Posterior cingulate gyrus (tissue), 11 donors: ENCODE measurements around the gene AIFM2.
A peak's percentile ranks its signal among the peaks of the same experiment; 100 is the strongest.
"Not testable (repeated sequence)": the region's sequence is repeated elsewhere in the genome, so short reads cannot be mapped to it uniquely, and the experiment has no call there.

ENCODE experiments used
- DNase-seq, 10 donors: peaks; one replicate each; pipeline versions ENCODE4 v3.0.0 to v3.0.0-alpha.2; 2020 to 2021; ENCODE audit warnings: mixed read lengths in 3 of 10
- intact Hi-C: fragments of 100-400 bp; cut with DNase I; formaldehyde crosslinking; loops from one replicate; pipeline ENCODE4 v1.15.1; 2023

Gene AIFM2

DNA sequence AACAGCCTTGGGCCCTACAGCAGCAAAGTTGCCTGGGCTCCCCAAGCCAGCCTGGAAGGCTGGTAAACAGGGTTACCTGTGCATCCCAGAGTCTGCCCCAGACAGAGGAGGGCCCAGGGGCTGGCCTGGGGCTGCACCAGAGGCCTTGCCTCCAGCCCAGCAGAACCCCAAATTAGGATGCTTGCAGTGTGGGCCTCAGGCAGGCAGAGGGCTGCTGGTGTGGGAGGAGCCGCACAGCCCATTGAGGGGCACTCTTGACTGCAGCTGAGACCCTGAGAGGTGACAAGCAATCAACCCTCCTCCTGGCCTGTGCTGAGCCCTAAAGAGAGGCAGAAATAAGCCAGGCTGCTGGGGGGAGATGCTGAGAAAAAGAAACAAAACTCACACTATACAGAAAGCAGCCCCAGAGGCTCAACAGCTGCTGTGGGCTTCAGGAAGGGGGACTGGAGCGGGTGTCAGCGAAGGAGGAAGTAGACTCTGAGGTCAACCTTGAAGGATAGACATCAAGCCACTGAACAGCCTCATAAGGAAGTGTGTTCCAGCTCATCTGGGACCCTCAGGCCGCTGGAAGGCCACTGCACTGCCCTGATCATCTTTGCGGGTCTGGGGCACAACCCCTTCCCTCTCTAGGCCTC lies 6.6 kb downstream of the AIFM2 start:
- intact Hi-C loops = no loop called here
- peak in 1 of 10 donors; percentile 44 for DNase-seq

DNA sequence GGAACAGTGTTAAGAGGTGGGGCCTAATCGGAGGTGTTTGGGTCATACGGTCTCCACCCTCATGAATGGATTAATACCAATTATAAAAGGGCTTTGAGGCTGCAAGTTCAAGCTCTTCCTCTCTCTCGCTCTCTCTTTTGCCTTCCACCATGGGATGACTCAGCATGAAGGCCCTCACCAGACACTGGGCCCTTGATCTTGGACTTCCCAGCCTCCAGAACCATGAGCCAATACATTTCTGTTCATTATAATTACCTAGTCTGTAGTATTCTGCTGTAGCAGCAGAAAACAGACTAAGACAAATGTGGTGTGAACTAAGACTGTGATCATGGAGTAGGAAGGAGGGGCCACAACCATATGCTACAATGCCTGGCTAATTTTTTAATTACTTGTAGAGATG lies 7.7 kb downstream of the AIFM2 start:
- intact Hi-C loops = no loop called here
- no peak for DNase-seq

DNA sequence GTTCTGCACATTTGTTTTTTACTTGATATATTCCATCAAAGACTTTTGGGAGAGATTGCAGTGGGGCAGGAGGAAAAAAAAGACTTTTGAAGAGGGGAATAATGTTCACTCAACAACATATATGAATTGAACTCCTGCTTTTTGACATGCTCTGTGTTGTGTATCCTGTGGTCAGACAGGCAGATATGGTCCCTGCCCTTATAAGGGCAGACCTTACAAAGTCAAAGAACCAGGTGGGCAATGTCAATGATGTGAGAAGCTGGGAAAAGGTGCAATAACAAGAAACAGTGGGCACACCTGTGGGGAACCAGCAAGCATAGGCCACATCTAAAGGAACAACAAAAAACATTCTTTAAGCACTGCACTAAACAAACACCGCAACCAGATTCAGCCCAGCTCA lies 8.2 kb downstream of the AIFM2 start:
- intact Hi-C loops = no loop called here
- no peak for DNase-seq

DNA sequence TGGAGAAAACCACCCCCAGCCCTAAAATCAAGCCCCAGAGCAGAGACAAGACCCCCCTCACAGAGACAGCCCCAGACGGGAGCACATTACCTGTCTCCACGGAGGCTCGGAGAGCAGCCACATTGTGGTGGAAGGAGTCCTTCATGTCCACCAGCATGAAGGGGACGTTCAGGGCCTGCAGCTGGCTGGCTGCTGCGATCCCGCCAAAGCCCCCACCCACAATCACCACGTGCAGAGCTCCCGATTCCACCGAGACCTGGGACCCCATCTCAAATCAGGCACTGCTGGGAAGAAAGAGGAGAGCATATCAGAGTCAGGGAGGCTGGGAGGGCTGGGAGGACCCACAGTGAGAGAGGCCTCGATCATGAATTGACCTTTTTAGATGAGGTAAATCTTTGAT lies 8.8 kb downstream of the AIFM2 start:
- DNase-seq = peak in 1 of 10 donors; percentile 59
- intact Hi-C loops = no loop called here

DNA sequence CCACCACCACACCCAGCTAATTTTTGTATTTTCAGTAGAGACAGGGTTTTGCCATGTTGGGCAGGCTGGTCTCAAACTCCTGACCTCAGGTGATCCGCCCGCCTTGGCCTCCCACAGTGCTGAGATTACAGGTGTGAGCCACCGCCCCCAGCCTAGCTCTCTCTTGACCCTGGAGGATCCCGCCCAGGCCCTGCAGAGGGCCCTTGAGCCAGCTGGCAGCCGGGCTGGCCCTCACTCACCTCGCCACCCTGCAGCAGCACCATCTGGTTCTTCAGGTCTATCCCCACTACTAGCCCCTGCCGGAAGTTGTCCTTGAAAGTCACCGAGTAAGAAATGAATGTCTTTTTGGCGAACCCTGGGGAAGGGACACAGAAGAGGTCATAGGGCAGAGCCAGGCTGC lies 9.5 kb downstream of the AIFM2 start:
- intact Hi-C loops = not testable (repeated sequence)
- DNase-seq = peak in 1 of 10 donors; percentile 62

DNA sequence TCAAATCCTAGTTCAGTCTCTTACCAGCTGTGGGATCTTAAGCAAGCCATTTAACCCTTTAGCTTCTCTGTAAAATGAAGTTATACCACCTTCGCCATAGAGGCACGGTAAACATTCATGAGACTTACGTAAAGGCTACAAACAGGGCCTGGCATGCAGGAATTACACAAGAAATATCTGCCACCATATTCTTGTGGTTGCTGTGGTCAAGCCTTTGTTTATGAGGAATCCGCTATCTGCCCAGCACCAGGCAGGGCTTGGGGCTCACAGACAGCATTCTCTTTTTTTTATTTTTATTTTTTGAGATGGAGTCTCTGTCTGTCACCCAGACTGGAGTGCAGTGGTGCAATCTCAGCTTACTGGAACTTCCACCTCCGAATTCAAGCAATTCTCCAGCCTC lies 9.9 kb downstream of the AIFM2 start:
- peak in 1 of 10 donors; percentile 6 for DNase-seq

DNA sequence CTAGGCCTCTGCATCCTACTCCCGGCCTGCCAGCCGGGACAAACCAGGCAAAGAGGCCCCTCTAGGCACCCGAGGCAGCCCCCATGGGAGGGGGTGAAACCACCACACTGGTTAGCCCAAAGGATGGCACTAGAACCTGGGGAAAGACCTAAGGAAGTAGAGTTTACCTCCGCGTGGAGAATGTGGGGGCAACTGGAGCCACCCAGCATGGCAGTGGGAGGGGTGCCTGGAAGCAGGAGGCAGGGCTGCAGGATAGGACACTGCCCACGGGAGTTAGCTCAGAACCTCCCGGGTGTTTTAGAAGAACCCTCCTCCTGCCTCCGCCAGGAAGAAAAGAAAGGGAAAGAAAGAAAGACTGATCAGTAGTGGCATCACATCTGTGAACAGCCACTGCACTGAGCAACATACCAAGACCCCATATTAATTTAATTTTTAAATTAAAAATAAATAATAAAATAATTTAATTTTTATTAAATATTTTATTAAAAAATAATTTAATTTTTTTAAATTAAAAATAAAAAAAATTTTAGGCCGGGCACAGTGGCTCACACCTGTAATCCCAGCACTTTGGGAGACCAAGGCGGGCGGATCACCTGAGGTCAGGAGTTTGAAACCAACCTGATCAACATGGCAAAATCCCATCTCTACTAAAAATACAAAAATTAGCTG lies 11.2 kb downstream of the AIFM2 start:
- intact Hi-C loops = no loop called here

More for the DNA sequence above, 9.9 kb downstream of the AIFM2 start:
- intact Hi-C loops = no loop called here

DNA sequence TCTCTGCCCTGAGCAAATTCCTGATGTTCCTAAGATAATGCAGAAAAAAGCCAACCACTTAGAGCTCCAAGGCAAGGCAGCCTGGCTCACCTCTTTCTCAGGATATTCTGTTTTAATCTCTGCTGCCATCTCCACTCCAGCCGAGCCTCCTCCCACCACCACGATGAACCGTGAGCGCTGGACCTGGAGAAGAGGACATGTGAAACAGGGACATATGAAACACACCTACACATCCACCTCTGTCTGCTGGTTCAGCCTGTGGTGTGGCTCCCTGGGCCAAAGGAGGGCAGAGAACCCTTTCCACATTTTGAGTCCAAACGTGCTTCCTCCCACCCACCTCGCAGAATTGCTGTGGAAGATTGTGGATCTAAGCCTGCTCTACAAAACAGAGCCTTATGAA lies 12.2 kb downstream of the AIFM2 start:
- DNase-seq = peak in 1 of 10 donors; percentile 79
- intact Hi-C loops = no loop called here

More for the DNA sequence above, 11.2 kb downstream of the AIFM2 start:
- DNase-seq = peak in 2 of 10 donors; percentile 6 to 43

DNA sequence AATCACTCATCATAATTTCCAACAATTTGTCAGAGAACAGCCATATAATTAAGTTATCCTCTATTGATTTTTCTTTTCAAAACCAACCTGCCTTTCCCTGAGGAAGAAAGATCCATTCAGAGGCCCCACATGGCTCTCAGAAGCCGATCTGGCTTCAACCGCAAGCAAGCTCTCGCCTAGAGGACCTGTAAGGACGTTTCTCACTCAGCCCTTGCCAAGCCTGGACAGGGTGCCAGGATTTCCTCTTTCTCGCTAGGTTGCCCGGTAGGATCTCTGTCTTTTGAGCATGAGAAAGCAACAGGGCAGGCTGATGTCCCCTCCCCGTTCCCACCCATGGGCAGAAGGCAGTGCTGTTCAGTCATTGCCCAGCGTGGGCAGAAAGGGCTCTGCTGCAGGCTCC lies 13.0 kb downstream of the AIFM2 start:
- peak in 1 of 10 donors; percentile 41 for DNase-seq

DNA sequence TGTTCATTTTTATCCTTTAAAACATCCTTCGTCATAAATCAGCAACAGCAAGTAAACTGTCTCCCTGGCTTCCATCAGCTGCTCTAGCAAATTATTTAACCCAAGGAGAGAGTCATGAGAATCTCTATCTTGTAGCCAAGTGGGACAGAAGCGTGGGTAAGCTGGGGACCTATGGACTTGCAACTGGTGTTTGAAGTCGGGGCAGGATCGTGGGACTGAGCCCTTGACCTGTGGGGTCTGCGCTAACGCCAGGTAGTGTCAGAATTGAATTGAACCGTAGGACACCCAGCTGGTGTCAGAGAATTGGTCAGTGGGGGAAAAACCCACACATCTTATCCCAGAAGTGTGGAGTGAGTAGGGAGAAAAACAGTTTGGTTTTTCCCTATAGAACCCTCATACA lies 13.4 kb downstream of the AIFM2 start:
- intact Hi-C loops = no loop called here
- DNase-seq = no peak

More for the DNA sequence above, 13.0 kb downstream of the AIFM2 start:
- intact Hi-C loops = no loop called here

DNA sequence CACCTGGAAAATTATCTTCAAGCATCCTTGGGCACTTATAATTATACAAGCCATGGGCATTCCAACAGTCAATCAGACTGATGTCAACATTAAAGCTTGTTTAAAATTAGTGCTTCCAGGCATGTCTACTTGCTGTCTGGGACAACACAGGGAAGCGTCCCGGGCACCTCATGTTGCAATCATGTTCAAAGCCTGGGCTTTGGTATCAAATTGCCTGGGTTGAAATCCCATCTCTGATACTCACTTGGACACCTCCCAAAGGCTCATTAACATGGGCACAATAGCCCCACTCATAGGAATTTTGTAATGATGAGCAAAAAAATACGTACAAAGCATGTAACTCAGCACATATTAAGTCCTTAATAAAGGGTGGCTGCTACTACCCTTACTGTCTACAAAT lies 14.4 kb downstream of the AIFM2 start:
- no peak for DNase-seq
- intact Hi-C loops = no loop called here

DNA sequence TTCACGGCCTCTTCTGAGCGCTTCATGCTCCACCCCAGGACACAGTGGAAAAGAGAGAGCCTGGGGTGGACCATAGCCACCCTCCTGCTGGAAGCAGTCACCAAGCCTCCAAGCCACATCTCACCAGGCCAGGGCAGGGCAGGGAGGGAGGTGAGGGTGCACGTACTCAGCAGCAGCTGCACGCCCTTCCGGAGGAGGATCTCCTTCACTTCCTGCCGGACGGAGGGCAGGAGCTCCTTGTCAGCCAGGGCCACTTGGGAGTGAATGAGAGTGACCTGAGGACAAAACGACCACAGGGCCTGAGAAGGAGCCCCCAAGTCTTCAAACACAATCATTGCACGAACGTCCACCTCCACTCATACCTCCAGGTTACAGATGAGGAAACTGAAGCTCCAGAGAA lies 15.0 kb downstream of the AIFM2 start:
- DNase-seq = peak in 1 of 10 donors; percentile 36
- intact Hi-C loops = no loop called here

DNA sequence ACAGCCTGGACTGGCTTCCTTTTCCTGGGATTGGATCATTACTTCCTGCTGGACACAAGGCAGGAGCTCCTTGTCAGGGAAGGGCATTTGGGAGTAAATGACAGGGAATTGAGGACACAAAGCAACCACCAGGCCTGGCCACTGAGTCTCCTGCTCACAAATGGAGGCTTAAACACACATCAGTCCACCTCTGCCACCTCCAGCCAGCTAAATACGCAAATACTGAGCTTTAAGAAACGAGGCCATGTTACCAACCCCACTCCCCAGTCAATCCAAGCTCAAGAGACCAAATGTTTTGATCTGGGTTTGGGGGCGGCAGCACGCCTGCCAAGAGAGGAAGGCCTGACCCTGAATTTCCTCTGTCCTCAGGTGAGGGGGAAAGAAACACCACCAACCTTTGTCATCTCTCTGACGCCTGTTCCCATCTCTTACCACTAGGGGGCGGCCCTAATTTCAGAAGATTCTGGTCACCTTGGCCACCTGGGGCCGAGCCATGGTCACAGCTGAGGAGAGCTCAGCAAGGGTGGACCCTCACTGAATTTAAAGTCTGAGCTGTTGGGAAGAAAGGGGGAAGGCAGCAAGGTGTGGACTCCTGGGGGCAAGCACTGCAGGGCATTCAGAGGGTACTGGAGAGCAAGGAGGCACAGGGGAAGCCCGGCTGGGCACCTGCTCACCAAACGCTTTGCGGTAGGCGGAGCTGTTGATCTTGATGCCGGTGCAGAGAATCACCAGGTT lies 16.5 kb downstream of the AIFM2 start:
- intact Hi-C loops = no loop called here
- DNase-seq = peak in 6 of 10 donors; percentile 30 to 84 (median 47)

DNA sequence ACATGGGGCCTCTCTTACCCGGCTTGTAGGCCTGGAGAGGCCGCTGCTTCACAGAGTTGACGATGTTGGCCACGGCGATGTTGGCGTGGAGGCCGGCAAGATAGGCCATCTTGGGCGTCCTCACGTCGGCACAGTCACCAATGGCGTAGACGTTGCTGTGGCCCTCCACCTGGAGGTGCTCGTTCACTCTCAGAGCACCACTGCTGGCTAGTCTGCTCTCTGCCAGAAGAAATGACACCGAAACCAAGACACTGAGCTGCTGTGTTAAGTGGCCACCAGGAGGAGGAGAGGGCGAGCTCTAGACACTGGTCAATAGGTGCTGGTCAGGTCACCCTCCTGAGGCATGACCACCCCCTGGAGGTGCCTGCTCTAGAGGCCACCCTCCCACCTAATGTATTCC lies 17.7 kb downstream of the AIFM2 start:
- intact Hi-C loops = no loop called here
- peak in 1 of 10 donors; percentile 23 for DNase-seq

DNA sequence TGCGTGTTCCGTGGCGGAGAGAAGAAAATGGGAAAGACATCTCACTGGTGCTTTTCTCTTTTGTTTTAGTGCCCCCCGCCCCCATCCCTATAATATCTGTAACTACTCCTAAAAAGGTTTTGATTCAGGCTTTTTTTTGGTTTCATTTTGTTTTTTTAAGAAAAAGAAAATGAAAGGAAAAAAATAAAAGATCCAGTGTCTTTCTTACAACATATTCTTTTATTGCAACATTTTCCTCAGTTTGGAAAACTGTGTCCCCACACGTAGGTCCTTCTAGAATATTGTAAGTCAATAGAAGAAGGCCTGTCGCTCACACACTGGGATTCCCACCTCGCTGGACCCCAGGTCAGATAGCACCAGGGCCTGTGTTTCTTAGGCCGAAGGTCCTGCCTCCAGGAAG lies 20.6 kb downstream of the AIFM2 start:
- peak in 1 of 10 donors; percentile 25 for DNase-seq
- intact Hi-C loops = no loop called here

DNA sequence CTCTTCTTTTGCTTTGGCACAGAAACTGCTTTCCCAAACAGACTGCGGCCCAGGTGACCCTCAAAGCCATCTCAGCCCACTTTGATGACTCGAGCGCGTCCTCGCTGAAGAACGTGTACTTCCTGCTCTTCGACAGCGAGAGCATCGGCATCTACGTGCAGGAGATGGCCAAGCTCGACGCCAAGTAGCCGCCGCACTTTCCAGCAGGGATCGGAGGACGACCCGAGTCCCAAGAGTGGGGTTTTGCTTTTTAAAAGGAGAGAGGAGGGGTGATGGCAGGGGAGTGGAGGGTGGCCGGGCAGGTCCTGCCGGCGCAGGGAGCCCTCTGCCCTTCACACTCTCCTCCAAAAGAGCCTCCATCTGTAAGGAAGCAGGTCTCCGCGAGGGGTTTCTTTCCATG lies 21.1 kb downstream of the AIFM2 start:
- intact Hi-C loops = no loop called here
- DNase-seq = peak in 1 of 10 donors; percentile 45

DNA sequence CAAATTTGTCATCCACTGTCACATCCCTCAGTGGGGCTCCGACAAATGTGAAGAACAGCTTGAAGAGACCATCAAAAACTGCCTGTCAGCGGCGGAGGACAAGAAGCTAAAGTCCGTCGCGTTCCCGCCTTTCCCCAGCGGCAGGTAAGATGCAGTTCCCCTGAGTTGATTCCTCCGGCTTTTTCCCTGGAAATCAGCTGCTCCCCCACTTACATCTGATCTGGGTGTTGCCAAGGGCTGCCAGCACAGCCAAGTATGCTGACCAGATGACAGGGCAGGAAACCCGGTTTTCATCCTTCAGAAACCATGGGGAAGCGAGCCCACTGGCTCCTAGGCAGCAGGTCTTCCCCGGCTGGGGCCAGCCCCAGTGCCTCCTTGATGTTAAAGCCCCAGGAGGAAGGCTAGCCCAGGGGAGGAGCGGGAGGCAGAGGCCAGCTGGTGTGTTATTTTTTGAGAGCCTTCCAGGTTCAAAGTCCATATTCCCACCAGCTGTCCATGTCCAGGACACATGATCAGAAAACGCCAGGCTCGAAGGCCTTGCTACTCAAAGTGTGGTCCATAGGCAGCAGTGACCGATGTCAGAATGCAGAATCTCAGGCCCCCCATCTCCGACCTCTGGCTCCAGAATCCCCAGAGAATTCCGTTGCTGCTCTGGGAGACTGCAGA lies 23.4 kb downstream of the AIFM2 start:
- DNase-seq = no peak
- intact Hi-C loops = no loop called here

DNA sequence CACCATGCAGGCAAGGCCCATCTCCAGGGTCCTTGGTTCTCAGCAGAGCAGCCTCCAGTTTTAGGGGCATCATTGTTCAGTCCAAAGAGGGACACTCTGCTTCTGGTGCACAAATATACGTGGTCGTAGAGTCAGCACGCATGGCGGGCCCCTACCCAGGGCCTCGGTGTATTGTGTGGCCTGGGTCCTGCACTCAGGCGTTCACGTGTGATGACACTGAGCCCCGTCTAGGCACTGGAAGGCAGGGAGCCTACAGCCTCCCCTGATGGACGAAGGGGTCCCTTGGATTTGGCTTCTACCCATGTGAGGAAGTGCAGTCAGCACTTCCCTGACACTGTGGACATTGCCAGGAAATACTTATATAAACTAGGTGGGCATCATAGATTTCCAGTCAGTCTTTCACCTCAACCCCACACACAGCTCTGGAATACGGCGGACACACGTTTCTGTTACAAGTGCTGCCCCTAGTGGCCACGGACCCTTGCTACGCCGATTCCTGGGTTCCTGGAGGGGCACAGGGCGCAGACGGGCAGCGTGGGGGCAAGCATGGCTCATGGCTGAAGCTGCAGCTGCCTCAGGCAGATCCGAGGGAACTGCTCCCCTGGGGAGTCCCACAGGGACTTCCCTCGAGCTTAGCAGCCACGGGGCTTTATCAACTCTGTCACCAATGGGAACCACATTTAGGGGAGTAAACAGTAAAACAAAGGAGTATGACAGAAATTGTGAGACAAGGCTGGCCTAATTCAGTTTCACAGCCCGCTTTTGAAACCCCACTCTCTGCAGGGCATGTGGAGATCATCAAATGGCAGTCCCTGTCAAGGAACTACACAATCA lies 25.4 kb downstream of the AIFM2 start:
- intact Hi-C loops = no loop called here

DNA sequence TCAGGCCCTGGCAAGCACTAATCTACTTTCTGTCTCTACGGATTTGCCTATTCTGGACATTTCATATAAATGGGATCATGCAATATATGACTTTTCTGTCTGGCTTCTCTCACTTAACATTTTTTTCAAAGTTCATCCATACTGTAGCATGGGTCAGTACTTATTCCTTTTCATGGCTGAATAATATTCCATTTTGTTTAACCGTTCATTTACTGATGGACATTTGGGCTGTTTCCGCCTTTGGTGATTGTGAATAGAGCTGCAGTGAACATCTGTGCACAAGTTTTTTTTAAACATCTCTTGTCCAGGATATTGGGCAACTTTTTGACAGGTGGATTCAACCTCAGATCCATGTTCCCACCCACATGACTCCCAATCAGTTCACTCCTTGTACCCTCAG lies 31.0 kb downstream of the AIFM2 start:
- intact Hi-C loops = no loop called here
- DNase-seq = no peak

More for the DNA sequence above, 25.4 kb downstream of the AIFM2 start:
- DNase-seq = no peak

DNA sequence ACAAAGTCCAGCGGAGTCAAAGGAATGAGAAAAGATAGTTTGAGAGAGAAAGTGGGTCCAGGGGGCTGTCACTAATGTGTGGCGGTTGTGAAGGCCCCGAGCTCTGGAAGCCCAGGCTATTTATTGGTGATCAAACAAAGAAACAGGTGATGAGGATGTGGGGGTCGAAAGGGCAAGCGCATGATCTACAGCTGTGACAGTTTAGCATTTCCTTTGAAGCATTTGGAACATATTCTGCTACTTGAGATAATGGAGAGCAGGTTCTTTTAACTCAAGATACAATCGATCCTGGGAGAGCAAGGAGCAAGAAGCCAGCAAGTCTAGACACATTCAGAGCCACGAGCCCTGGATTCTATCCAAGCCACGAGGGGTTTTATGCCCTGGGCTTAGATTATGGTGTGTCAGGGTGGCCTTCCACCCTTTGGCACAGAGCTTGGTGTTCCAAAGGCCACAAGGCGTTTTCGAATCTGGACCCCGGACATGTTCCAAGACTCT lies 31.5 kb downstream of the AIFM2 start:
- intact Hi-C loops, DNase-seq: not testable (repeated sequence)
